HepG2 (cell line): ENCODE results near the gene TDG. TPM values are rescaled to one million over a fixed set of nuclear protein-coding genes. Genes with fewer than 3 reads are reported as not detected.
A peak's percentile ranks its signal among the peaks of the same experiment; 100 is the strongest.

Source experiments
- CERS6 ChIP-seq: sonication (generic); formaldehyde crosslinking; IDR thresholded peaks from 2 replicates; pipeline ENCODE4 v1.5.0; 2020; ENCODE audit warnings: missing genetic modification reagents
- GTF3A ChIP-seq: sonication (generic); formaldehyde crosslinking; conservative IDR thresholded peaks from 2 replicates; pipeline ENCODE4 v1.4.0; 2020; ENCODE audit warnings: mild to moderate bottlenecking, missing genetic modification reagents
- HOXA5 ChIP-seq: sonication (generic); formaldehyde crosslinking; IDR thresholded peaks from 2 replicates; pipeline ENCODE4 v1.4.0; 2020; ENCODE audit warnings: missing genetic modification reagents
- NR2C2 ChIP-seq: sonication (generic); formaldehyde crosslinking; IDR thresholded peaks from 2 replicates; pipeline ENCODE4 v1.4.0; 2020; ENCODE audit warnings: missing genetic modification reagents, mild to moderate bottlenecking, moderate library complexity, borderline replicate concordance
- PRDM4 ChIP-seq: sonication (generic); formaldehyde crosslinking; IDR thresholded peaks from 2 replicates; pipeline ENCODE4 v1.9.0; 2021; ENCODE audit warnings: missing genetic modification reagents, borderline replicate concordance
- ZBTB7B ChIP-seq: sonication (generic); formaldehyde crosslinking; IDR thresholded peaks from 2 replicates; pipeline ENCODE4 v1.4.0; 2020; ENCODE audit warnings: missing genetic modification reagents
- ZNF362 ChIP-seq: sonication (generic); formaldehyde crosslinking; IDR thresholded peaks from 2 replicates; pipeline ENCODE4 v1.4.0; 2020; ENCODE audit warnings: missing genetic modification reagents, mild to moderate bottlenecking, borderline replicate concordance
- ZNF576 ChIP-seq: sonication (generic); formaldehyde crosslinking; IDR thresholded peaks from 2 replicates; pipeline ENCODE4 v1.4.0; 2020; ENCODE audit warnings: mild to moderate bottlenecking, missing genetic modification reagents
- ZNF589 ChIP-seq: sonication (generic); formaldehyde crosslinking; conservative IDR thresholded peaks from 2 replicates; pipeline ENCODE4 v1.8.0; 2022; ENCODE audit warnings: mild to moderate bottlenecking, moderate library complexity, missing genetic modification reagents
- ZNF605 ChIP-seq: sonication (generic); formaldehyde crosslinking; IDR thresholded peaks from 2 replicates; pipeline ENCODE4 v1.8.0; 2022; ENCODE audit warnings: mild to moderate bottlenecking, missing genetic modification reagents
- polyA plus RNA-seq, 8 experiments: library from polyadenylated mRNA; depleted of rRNA in 3 of 8; stranded (reverse) in 7 of 8; unstranded in 1 of 8; fragments of >200 nt; fragmentation: Illumina TruSeq in 4 of 8; extraction: Trizol in 4 of 8; gene quantifications; 2 replicates each; pipeline versions ENCODE4 v1.2.1 to v1.2.3, GENCODE V29; 2011 to 2016; ENCODE audit warnings: low read depth in 4 of 8, missing spikeins in 1 of 8, mixed read lengths in 1 of 8; ENCODE audit not compliant: insufficient read depth in 1 of 8
- total RNA-seq, 5 experiments: library from RNA; depleted of rRNA; stranded (reverse); fragments of >200 nt; fragmentation: Illumina TruSeq; extraction: Trizol; gene quantifications; 2 replicates each; pipeline ENCODE4 v1.2.3, GENCODE V29; 2016; ENCODE audit warnings: low read depth in 1 of 5
- TF ChIP-seq, protein P1 (sequence below): IDR thresholded peaks from 2 replicates; pipeline ENCODE4 v1.6.1; 2016; ENCODE audit warnings: missing genetic modification reagents, missing compliant biosample characterization
- TF ChIP-seq, protein P2 (sequence below): fragments of 450-650 bp; IDR thresholded peaks from 2 replicates; pipeline ENCODE4 v1.6.1; 2016
- TF ChIP-seq, protein P3 (sequence below): sonication (generic); formaldehyde crosslinking; IDR thresholded peaks from 2 replicates; pipeline ENCODE4 v1.5.0; 2020; ENCODE audit warnings: mild to moderate bottlenecking, missing genetic modification reagents
- TF ChIP-seq, protein P4 (sequence below): sonication (generic); formaldehyde crosslinking; IDR thresholded peaks from 2 replicates; pipeline ENCODE4 v1.5.0; 2020; ENCODE audit warnings: mild to moderate bottlenecking, missing genetic modification reagents, borderline replicate concordance

The TDG gene
- total and polyA plus RNA-seq, 2 of the 13 experiments (the other 11 are each of a cell fraction or from before 2014, with no cell fraction given) = 14.2 to 19.5 TPM

- TF ChIP-seq, protein P1, sequence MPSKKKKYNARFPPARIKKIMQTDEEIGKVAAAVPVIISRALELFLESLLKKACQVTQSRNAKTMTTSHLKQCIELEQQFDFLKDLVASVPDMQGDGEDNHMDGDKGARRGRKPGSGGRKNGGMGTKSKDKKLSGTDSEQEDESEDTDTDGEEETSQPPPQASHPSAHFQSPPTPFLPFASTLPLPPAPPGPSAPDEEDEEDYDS = peak; percentile 89
- peak; percentile 93 for TF ChIP-seq ZNF605 (CRISPR knock-in tag)
- no peak for TF ChIP-seq GTF3A (CRISPR knock-in tag)
- peak; percentile 78 for TF ChIP-seq NR2C2 (CRISPR knock-in tag)
- TF ChIP-seq, protein P2, sequence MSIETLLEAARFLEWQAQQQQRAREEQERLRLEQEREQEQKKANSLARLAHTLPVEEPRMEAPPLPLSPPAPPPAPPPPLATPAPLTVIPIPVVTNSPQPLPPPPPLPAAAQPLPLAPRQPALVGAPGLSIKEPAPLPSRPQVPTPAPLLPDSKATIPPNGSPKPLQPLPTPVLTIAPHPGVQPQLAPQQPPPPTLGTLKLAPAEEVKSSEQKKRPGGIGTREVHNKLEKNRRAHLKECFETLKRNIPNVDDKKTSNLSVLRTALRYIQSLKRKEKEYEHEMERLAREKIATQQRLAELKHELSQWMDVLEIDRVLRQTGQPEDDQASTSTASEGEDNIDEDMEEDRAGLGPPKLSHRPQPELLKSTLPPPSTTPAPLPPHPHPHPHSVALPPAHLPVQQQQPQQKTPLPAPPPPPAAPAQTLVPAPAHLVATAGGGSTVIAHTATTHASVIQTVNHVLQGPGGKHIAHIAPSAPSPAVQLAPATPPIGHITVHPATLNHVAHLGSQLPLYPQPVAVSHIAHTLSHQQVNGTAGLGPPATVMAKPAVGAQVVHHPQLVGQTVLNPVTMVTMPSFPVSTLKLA = peak; percentile 71
- no peak for TF ChIP-seq CERS6
- TF ChIP-seq ZNF589 (CRISPR knock-in tag) = 0 out of 2 replicates have a peak, but pooled peaks have one; percentile 42
- TF ChIP-seq ZNF362 = peak; percentile 84; the same call in 1 of the 2 replicates
- TF ChIP-seq ZBTB7B (CRISPR knock-in tag) = peak; percentile 92
- peak; percentile 82; the same call in 1 of the 2 replicates for TF ChIP-seq ZNF576 (CRISPR knock-in tag)
- peak; percentile 92 for TF ChIP-seq HOXA5 (CRISPR knock-in tag)
- TF ChIP-seq, protein P3, sequence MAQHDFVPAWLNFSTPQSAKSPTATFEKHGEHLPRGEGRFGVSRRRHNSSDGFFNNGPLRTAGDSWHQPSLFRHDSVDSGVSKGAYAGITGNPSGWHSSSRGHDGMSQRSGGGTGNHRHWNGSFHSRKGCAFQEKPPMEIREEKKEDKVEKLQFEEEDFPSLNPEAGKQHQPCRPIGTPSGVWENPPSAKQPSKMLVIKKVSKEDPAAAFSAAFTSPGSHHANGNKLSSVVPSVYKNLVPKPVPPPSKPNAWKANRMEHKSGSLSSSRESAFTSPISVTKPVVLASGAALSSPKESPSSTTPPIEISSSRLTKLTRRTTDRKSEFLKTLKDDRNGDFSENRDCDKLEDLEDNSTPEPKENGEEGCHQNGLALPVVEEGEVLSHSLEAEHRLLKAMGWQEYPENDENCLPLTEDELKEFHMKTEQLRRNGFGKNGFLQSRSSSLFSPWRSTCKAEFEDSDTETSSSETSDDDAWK (CRISPR knock-in tag) = no peak
- no peak; the same call in 1 of the 2 replicates for TF ChIP-seq PRDM4 (CRISPR knock-in tag)
- TF ChIP-seq, protein P4, sequence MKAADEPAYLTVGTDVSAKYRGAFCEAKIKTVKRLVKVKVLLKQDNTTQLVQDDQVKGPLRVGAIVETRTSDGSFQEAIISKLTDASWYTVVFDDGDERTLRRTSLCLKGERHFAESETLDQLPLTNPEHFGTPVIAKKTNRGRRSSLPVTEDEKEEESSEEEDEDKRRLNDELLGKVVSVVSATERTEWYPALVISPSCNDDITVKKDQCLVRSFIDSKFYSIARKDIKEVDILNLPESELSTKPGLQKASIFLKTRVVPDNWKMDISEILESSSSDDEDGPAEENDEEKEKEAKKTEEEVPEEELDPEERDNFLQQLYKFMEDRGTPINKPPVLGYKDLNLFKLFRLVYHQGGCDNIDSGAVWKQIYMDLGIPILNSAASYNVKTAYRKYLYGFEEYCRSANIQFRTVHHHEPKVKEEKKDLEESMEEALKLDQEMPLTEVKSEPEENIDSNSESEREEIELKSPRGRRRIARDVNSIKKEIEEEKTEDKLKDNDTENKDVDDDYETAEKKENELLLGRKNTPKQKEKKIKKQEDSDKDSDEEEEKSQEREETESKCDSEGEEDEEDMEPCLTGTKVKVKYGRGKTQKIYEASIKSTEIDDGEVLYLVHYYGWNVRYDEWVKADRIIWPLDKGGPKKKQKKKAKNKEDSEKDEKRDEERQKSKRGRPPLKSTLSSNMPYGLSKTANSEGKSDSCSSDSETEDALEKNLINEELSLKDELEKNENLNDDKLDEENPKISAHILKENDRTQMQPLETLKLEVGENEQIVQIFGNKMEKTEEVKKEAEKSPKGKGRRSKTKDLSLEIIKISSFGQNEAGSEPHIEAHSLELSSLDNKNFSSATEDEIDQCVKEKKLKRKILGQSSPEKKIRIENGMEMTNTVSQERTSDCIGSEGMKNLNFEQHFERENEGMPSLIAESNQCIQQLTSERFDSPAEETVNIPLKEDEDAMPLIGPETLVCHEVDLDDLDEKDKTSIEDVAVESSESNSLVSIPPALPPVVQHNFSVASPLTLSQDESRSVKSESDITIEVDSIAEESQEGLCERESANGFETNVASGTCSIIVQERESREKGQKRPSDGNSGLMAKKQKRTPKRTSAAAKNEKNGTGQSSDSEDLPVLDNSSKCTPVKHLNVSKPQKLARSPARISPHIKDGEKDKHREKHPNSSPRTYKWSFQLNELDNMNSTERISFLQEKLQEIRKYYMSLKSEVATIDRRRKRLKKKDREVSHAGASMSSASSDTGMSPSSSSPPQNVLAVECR (CRISPR knock-in tag) = peak; percentile 98
Measured at GRCh38 chr12:103965590-103966504, at the start of gene TDG (continued).
